ENCODE results near the gene TSSK6.

DNA sequence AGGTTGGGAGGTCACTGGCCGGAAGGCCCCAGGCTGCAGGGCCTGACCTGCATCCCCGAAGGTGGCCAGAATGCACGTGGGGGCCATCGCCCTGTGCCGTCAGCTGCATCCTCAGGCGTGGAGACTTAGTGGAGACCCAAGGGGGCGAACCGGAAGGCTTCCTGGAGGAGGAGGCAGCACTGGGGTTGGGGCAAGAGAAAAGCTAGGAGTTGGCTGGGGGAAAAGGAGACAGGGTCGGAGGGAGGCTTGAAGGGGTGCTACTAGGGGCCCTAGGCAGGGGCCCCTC, 12.0 kb upstream of the TSSK6 start:
- TF ChIP-seq POLR2AphosphoS5 (IDR thresholded peaks at IDR 0.05; ENCODE audit: low read depth, low read length) (no peak), POLR2A (IDR thresholded peaks at IDR 0.05; ENCODE audit: low read depth, low read length) (no peak), TAF1 (IDR thresholded peaks at IDR 0.05; ENCODE audit: borderline replicate concordance, low read depth, low read length) (no peak)
